ENCODE measurements around the gene TLNRD1. TPM values are rescaled to one million over a fixed set of nuclear protein-coding genes. Genes with fewer than 3 reads are reported as not detected.

Gene TLNRD1
- total RNA-seq, 2 donors from 2014 or later = 31.8 to 40.7 TPM

DNA sequence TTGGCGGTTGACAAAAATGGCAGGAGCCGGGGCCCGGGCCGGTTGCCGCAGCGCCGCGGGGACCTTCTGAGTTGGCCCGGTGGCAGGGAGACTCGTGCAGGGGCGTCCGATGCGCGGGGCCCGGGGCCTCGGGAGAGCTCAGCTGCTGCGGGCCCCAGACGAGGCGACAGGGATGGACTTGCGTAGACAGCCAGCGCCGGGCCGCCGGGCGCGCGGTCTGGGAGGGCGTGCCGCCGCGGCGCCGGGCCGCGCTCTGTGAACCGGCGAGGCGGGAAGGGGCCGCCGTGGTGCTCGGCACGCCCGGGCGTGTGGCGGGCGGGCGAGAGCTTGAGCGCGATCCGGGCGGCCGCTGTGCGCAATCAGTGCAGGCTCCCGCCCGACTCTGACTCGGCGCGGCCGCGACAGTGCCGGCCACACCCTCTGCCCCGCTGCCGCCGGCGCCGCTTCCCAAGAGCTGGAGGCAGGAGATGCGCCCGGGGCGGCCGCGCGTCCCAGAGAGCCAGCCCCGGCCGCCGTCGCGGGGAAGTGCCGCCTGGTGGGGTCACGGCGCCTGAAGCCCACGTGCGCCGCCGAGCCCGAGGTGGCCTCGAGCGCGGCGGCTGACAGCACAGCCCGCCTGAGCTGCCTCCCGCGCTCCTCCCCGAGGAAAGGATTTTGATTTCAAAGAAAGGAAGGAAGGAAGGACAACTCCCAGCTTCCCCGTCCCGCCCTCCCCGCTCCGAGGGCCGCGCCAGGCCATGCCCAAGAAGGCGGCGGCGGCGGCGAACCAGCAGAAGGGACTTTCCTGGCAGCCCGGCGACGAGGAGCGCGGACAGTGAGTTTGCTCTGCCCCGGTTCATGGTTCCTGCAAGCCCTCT is 657 bp downstream of the TLNRD1 start:
- ATAC-seq = peak; percentile 60 to 67
- H3K4me1 Mint-ChIP-seq (ENCODE audit: low read depth in 2 of 2) = peaks cover 33 to 43% of the 10 kb centered on the region in 2 donors

GRCh38 chr15:81002009-81002330 is 1.2 kb downstream of the TLNRD1 start:
- peaks cover 32 to 43% of the 10 kb centered on the region in 2 donors for H3K4me1 Mint-ChIP-seq (ENCODE audit: low read depth in 2 of 2)
- peak overlapping the region in 1 of 2 donors; percentile 39 for H3K27ac Mint-ChIP-seq
- no peaks in the 10 kb centered on the region for H3K9me3 Mint-ChIP-seq
- peak overlapping the region; percentile 91 for H3K4me3 Mint-ChIP-seq
- peaks cover 18% of the 10 kb centered on the region for H3K36me3 Mint-ChIP-seq
- ATAC-seq = no peak
- no peaks in the 10 kb centered on the region for H3K27me3 Mint-ChIP-seq
- peak; percentile 79 for DNase-seq (ENCODE audit: low spot score)

More for the DNA sequence above, 657 bp downstream of the TLNRD1 start:
- no peak for DNase-seq (ENCODE audit: low spot score)
- Mint-ChIP-seq H3K4me3 (peak overlapping the region; percentile 91), H3K9me3 (no peaks in the 10 kb centered on the region), H3K27me3 (no peaks in the 10 kb centered on the region), H3K27ac (peak overlapping the region in 1 of 2 donors; percentile 91), H3K36me3 (peaks cover 18% of the 10 kb centered on the region)

- Mint-ChIP-seq H3K4me1 (ENCODE audit: low read depth in 2 of 2) (peaks cover 33 to 45% of the 10 kb centered on the region in 2 donors), H3K27ac (no peak overlapping the region), H3K4me3 (peak overlapping the region; percentile 27), H3K9me3 (no peaks in the 10 kb centered on the region), H3K27me3 (no peaks in the 10 kb centered on the region), H3K36me3 (peaks cover 14% of the 10 kb centered on the region)
- DNase-seq (ENCODE audit: low spot score) = peak; percentile 66
- ATAC-seq = no peak
Measured at GRCh38 chr15:81002331-81003096, 1.8 kb downstream of the TLNRD1 start.

DNA sequence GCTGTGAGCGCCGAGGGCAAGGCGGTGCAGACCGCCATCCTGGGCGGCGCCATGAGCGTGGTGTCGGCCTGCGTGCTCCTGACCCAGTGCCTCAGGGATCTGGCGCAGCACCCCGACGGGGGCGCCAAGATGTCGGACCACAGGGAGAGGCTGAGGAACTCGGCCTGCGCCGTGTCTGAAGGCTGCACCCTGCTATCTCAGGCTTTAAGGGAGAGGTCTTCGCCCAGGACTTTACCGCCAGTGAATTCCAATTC is 2.3 kb downstream of the TLNRD1 start:
- Mint-ChIP-seq H3K9me3 (no peaks in the 10 kb centered on the region), H3K36me3 (peaks cover 13% of the 10 kb centered on the region), H3K4me3 (peak overlapping the region; percentile 74), H3K4me1 (ENCODE audit: low read depth in 2 of 2) (peaks cover 33 to 47% of the 10 kb centered on the region in 2 donors), H3K27me3 (no peaks in the 10 kb centered on the region), H3K27ac (peak overlapping the region in 1 of 2 donors; percentile 54)
- ATAC-seq (no peak), DNase-seq (ENCODE audit: low spot score) (no peak)

- Mint-ChIP-seq H3K36me3 (peaks cover 13% of the 10 kb centered on the region), H3K4me1 (ENCODE audit: low read depth in 2 of 2) (peaks cover 19 to 40% of the 10 kb centered on the region in 2 donors), H3K27ac (no peak overlapping the region), H3K4me3 (no peak overlapping the region), H3K27me3 (no peaks in the 10 kb centered on the region), H3K9me3 (no peaks in the 10 kb centered on the region)
- ATAC-seq (no peak), DNase-seq (ENCODE audit: low spot score) (no peak)
Measured at GRCh38 chr15:81006124-81006523, 5.4 kb downstream of the TLNRD1 start.

DNA sequence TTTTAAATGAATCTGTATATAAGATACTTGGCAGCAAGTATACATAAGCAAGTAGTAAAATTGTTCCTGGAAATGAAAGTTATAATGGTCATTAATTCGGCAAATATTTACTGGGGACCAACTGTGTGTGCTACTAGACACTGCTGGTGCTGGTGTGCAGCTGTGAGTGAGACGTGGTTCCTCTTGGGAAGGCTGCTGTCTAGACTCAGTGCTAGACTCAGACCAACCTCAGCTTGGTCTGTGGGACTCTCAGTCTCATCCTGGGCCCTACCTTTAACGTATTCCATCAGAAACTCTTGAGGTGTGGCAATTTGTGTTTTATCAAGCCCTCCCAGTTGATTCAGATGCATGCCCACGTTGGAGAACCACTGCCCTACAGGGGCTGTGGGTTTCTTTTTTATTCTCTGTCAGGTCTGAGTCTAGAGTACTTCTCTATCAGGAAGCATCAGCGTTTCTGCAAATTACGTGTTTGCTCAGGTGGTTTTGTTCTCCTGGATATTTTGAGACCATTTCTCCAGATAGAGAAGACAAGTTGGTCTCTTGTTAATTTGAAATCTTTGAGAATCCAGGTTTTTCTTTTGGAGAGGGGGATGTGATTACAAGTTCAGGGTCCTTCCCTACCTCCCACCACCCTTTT is 6.8 kb downstream of the TLNRD1 start:
- H3K36me3 Mint-ChIP-seq = peaks cover 13% of the 10 kb centered on the region
- peaks cover 19 to 40% of the 10 kb centered on the region in 2 donors for H3K4me1 Mint-ChIP-seq (ENCODE audit: low read depth in 2 of 2)
- no peaks in the 10 kb centered on the region for H3K9me3 Mint-ChIP-seq
- H3K27me3 Mint-ChIP-seq = no peaks in the 10 kb centered on the region
- no peak for ATAC-seq
- no peak overlapping the region for H3K27ac Mint-ChIP-seq
- H3K4me3 Mint-ChIP-seq = no peak overlapping the region
- no peak for DNase-seq (ENCODE audit: low spot score)

DNA sequence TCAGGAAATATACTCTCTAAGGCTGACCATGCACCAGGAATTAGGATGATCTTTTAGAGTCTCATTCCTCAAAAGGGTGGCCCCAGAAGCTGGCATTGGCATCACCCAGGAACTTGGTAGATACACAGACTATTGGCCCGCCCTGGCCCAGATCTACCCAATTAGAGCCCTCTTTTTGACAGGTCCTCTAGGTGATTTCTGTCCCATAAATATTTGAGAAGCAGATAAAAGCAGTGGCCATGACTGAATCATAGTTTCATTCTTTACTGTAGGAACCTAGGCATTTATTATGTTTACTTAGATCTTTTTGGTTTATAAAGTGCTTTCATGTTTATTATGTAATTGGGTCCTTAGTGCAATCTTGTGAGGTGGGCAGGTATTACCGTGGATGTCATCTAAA is 7.6 kb downstream of the TLNRD1 start:
- Mint-ChIP-seq H3K27ac (no peak overlapping the region), H3K9me3 (no peaks in the 10 kb centered on the region), H3K4me1 (ENCODE audit: low read depth in 2 of 2) (peaks cover 17 to 40% of the 10 kb centered on the region in 2 donors), H3K27me3 (no peaks in the 10 kb centered on the region), H3K36me3 (peaks cover 13% of the 10 kb centered on the region), H3K4me3 (no peak overlapping the region)
- no peak for ATAC-seq
- DNase-seq (ENCODE audit: low spot score) = no peak

GRCh38 chr15:81010086-81010485 is 9.4 kb downstream of the TLNRD1 start:
- Mint-ChIP-seq H3K27ac (peak overlapping the region in 1 of 2 donors; percentile 41), H3K4me1 (ENCODE audit: low read depth in 2 of 2) (peaks cover 10 to 22% of the 10 kb centered on the region in 2 donors), H3K4me3 (no peak overlapping the region), H3K27me3 (no peaks in the 10 kb centered on the region), H3K36me3 (no peaks in the 10 kb centered on the region), H3K9me3 (no peaks in the 10 kb centered on the region)
- DNase-seq (ENCODE audit: low spot score) = no peak
- ATAC-seq = no peak

DNA sequence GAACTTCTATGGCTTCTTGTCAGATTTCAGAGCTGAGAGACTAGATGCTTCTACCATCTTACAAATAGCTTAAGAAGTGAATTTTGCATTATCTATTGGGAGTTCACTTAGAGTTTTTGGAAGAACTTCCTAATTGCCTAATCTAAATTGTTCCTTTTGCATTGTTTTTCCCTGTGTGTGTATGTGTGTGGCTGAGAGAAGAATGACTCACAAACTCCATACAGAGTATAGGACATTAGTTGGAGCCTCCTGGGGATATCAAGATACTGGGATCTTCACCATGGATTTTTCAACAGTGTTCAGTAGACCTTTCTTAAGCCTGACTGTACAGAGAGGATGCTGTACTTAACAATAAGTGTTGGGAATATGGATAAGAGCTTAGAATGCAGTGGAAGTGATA is 10.9 kb downstream of the TLNRD1 start:
- DNase-seq (ENCODE audit: low spot score) (no peak), ATAC-seq (no peak)
- H3K27me3 Mint-ChIP-seq = no peaks in the 10 kb centered on the region
- no peaks in the 10 kb centered on the region for H3K36me3 Mint-ChIP-seq
- no peak overlapping the region for H3K27ac Mint-ChIP-seq
- H3K4me1 Mint-ChIP-seq (ENCODE audit: low read depth in 2 of 2) = peaks cover 12 to 21% of the 10 kb centered on the region in 2 donors
- no peaks in the 10 kb centered on the region for H3K9me3 Mint-ChIP-seq
- H3K4me3 Mint-ChIP-seq = no peak overlapping the region

DNA sequence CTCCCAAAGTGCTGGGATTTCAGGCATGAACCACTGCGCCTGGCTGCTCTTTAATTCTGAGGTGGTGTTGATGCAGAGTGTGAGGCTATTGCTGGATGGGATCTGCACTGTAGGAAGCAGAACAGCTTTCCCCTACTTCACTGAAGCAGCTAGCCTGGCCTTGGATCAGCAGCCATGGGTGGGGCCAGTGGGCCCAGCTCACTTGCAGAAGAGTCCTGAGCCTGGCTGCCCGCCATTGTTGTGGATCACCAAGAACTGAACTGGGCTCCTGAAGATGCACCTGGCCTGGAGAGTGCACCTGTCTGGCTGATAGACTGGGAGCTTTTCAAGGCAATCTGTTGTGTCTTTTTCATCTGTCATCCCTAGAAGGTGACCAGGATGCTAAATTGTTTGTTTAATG is 11.9 kb downstream of the TLNRD1 start:
- Mint-ChIP-seq H3K36me3 (no peaks in the 10 kb centered on the region), H3K4me1 (ENCODE audit: low read depth in 2 of 2) (peaks cover 10 to 15% of the 10 kb centered on the region in 2 donors), H3K9me3 (no peaks in the 10 kb centered on the region), H3K27me3 (no peaks in the 10 kb centered on the region), H3K4me3 (no peak overlapping the region), H3K27ac (no peak overlapping the region)
- DNase-seq (ENCODE audit: low spot score) (no peak), ATAC-seq (no peak)

GRCh38 chr15:81013396-81013929 is 12.7 kb downstream of the TLNRD1 start:
- H3K27ac Mint-ChIP-seq = no peak overlapping the region
- ATAC-seq = no peak
- H3K4me3 Mint-ChIP-seq = no peak overlapping the region
- H3K4me1 Mint-ChIP-seq (ENCODE audit: low read depth in 2 of 2) = peaks cover 10 to 11% of the 10 kb centered on the region in 2 donors
- H3K27me3 Mint-ChIP-seq = no peaks in the 10 kb centered on the region
- no peaks in the 10 kb centered on the region for H3K9me3 Mint-ChIP-seq
- H3K36me3 Mint-ChIP-seq = no peaks in the 10 kb centered on the region
- no peak for DNase-seq (ENCODE audit: low spot score)

DNA sequence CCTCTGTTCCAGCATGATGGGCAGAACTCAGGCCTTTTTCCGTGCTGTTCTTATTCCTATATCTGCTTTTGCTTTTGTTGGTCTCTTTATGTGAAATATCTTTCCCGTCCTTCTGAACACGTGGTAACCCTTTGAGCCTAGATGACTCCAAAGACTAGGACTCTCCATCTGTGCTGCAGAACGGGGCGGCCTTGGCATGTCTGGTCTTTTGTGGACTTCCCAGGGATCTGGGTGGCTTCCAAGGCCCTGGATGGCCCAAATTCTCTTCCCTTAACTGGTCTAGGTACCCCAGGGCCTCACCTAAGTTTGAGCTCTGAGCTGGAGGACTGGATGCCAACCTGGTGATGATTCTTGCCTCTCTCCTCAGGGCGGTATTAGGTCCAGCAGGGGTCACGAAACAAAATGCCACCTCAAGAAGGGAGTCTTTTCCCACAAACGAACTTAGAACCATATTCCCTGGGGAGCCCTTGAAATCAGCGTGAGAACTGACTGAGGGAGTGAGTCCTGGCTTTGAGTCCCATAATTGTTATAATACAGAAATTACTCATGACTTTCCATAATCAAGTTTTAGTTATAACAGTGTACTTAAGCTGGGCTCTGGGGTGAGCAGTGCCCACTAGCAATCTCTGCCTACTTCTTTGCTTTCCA is 13.8 kb downstream of the TLNRD1 start:
- Mint-ChIP-seq H3K36me3 (no peaks in the 10 kb centered on the region), H3K27me3 (no peaks in the 10 kb centered on the region), H3K27ac (peak overlapping the region in 1 of 2 donors; percentile 0), H3K9me3 (no peaks in the 10 kb centered on the region), H3K4me3 (no peak overlapping the region), H3K4me1 (ENCODE audit: low read depth in 2 of 2) (peaks cover 4 to 10% of the 10 kb centered on the region in 2 donors)
- ATAC-seq (no peak), DNase-seq (ENCODE audit: low spot score) (no peak)

DNA sequence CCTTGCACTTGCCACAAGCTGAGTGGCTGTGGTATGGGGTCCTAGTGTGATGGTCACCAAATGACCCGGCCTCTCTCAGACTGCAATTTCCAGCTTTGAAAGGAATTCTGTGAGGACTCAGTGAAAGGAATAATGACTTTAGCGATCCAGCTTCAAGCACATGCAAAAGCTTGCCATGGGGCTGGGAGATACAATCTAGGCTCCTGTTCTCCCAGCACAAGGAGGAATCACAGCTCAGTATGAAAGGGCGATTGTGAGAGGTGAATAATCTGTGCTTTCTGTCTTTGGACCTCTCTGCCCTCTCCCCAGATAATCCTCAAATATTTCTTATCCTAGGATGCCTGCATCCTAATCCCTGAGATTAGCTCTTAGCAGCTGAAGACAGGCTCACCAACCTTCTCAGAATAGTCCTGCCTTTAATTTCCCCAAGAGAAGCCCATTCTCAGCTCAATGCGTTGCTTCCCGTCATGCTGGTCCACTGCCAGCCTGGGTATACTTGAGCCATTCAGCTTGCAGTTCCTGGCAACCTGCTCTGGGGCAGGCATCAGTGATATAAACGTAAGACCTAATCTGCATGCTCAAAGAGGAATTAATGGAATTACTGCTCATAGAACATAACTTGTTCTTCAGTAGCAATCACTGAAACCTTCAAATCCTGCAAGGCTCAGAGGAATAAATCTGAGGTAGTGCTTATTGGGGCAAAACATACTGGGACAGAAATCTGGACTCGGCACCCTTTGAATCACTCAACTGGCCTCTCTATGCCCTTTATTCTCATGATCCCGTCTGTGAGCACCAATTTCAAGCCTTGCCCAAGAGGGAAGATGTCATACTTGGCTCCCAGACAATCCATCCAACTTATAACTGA is 15.1 kb downstream of the TLNRD1 start:
- H3K9me3 Mint-ChIP-seq = no peaks in the 10 kb centered on the region
- peaks cover 0 to 10% of the 10 kb centered on the region in 2 donors for H3K4me1 Mint-ChIP-seq (ENCODE audit: low read depth in 2 of 2)
- H3K27me3 Mint-ChIP-seq = no peaks in the 10 kb centered on the region
- H3K4me3 Mint-ChIP-seq = no peak overlapping the region
- no peaks in the 10 kb centered on the region for H3K36me3 Mint-ChIP-seq
- no peak overlapping the region for H3K27ac Mint-ChIP-seq
- no peak for DNase-seq (ENCODE audit: low spot score)
- ATAC-seq = no peak
